22Rv1 (cell line): ENCODE results near the gene KLHL11.

Experiments
- ZFX ChIP-seq: fragments of 450-650 bp; IDR thresholded peaks from 2 replicates; pipeline ENCODE4 v1.6.1; 2017; ENCODE audit warnings: antibody characterized with exemption, borderline replicate concordance
- TF ChIP-seq, protein P1 (sequence below): fragments of 450-650 bp; IDR thresholded peaks from 2 replicates; pipeline ENCODE4 v1.5.1; 2017; ENCODE audit warnings: mild to moderate bottlenecking

GRCh38 chr17:41810659-41811548, 54.3 kb downstream of the KLHL11 start:
- TF ChIP-seq, protein P1, sequence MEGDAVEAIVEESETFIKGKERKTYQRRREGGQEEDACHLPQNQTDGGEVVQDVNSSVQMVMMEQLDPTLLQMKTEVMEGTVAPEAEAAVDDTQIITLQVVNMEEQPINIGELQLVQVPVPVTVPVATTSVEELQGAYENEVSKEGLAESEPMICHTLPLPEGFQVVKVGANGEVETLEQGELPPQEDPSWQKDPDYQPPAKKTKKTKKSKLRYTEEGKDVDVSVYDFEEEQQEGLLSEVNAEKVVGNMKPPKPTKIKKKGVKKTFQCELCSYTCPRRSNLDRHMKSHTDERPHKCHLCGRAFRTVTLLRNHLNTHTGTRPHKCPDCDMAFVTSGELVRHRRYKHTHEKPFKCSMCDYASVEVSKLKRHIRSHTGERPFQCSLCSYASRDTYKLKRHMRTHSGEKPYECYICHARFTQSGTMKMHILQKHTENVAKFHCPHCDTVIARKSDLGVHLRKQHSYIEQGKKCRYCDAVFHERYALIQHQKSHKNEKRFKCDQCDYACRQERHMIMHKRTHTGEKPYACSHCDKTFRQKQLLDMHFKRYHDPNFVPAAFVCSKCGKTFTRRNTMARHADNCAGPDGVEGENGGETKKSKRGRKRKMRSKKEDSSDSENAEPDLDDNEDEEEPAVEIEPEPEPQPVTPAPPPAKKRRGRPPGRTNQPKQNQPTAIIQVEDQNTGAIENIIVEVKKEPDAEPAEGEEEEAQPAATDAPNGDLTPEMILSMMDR = no peak
- TF ChIP-seq ZFX = no peak
